HG02840 (cell line): ENCODE results near the gene WDR55.
A peak's percentile ranks its signal among the peaks of the same experiment; 100 is the strongest.
"Not testable (repeated sequence)": the region's sequence is repeated elsewhere in the genome, so short reads cannot be mapped to it uniquely, and the experiment has no call there.

Experiments
- ATAC-seq: cut with Tn5 transposase; IDR thresholded peaks from one replicate; pipeline ENCODE4 v1.9.1; 2021; ENCODE audit warnings: mild to moderate bottlenecking, moderate library complexity, moderate number of reproducible peaks; ENCODE audit not compliant: unreplicated experiment, low FRiP score

Gene WDR55

DNA sequence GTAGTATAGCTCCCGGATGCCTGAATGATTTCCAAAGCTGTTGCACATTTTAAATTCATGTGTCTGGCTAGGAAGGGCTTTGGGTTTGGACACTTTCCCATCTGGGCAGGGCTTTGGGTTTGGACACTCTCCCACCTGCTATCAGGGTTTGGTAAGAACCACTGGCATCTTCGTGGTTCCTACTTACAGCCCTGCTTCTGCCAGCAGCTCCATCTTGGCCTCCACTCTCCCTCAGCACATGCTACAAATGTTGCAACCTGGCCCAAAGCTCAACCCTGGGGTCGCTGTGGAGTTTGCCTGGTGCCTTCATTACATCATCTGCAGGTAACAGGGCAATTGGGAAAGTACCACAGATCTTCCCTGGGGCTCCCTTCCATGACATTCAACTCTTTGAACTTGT is 22.0 kb upstream of the WDR55 start:
- ATAC-seq = no peak

DNA sequence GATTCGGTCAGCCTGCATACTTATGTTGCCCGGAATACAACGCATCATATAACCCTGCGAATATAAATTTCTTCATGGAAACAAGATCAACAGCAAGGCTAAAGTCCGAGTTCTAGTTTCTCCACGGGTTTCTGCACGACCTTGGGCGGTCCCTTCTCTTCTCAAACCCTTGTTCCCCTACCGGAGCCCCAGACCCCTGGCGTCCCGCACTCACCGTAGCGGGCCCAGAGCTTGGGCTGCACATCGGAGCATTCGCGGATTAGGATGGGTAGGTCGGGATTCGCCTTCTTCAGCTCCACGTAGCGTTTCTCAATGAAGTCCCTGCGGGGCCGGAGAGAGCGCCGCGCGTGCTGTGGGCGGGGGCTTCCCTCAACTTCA is 17.7 kb upstream of the WDR55 start:
- no peak for ATAC-seq

DNA sequence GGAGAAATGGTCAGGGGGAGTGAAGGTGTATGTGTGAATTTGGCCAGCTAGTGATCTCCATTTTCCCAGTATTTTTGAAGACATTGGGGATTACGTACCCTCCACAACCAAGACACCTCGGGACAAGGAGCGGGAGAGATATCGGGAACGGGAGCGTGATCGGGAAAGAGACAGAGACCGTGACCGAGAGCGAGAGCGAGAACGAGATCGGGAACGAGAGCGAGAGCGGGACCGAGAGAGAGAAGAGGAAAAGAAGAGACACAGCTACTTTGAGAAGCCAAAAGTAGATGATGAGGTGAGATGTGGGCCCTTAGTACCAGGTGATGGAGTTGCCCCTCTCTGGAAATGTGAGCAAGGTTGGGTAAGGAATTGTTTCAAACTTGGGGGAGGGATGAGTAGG is 5.8 kb upstream of the WDR55 start:
- no peak for ATAC-seq

DNA sequence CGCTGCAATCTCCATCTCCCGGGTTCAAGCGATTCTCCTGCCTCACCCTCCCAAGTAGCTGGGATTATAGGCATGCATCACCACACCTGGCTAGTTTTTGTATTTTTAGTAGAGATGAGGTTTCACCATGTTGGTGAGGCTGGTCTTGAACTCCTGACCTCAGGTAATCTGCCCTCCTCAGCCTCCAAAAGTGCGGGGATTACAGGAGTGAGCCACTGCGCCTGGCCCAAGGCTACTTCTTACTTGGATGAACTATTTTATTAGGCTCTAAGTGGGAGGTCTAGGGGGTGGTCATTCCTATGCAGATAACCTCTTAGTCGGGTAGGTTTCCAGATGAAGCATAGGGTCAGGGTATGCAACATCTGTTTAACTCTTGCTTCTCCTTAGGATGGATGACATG is 4.3 kb upstream of the WDR55 start:
- ATAC-seq = not testable (repeated sequence)

DNA sequence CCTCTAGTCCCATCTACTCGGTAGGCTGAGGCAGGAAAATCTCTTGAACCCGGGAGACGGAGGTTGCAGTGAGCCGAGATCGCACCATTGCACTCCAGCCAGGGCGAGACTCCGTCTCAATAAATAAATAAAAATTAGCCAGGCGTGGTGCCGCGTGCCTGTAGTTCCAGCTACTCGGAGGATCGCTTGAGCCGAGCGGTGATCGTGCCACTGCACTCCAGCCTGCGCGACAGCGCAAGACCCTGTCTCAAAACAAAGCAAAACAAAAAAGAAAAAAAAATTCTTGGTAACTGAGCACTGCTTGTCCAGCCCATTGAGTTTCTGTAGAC is 710 bp upstream of the WDR55 start:
- no peak for ATAC-seq

DNA sequence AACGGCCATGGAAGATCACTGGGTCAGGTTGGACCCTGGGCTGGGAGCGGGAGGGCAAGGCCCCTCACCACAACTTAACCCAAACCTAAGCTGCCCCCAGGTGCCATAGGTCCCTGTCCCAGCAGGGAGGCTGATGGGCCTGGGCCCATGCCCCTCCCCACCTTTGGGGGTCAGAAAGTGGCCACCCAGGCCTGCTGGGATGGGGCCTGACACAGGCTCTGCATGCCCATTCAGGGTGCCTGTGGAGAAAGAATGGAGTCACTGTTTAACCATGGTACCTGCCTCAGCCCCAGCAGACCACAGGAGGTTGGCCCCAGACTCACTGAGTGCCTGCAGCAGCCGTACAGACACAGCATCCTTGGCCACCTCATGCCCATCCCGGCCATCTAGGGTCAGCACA is 6.3 kb downstream of the WDR55 start:
- ATAC-seq = not testable (repeated sequence)

DNA sequence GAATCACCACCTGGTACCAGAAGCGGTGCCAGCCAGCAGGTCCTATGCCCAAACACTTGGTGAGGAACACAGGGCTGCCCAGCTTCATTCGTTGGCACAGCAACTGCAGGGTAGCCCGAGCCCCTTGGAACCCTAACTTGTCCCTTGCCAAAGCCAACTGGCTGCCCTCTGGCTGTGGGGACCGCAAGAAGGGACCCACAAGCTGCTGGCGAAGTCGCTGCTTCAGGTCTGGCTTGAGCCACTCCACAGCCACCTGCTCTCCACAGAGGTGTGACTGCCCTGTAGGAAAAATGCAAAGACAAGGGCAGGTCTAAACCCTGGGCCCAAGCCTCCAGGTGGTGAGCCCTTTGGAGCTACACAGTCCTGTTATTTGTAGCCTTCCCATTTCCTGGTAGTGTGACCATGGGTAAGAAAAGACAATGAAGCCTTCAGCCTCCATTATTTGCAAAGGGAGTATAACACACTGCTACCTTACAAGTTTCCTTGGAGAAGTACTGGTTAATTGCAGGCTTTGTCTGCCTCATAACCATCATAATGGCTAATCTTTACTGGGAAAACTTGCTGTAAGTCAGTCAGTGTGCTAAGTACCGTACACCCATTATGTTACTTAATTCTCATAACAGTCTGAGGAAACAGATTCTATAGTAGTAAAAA is 6.9 kb downstream of the WDR55 start:
- ATAC-seq = no peak

DNA sequence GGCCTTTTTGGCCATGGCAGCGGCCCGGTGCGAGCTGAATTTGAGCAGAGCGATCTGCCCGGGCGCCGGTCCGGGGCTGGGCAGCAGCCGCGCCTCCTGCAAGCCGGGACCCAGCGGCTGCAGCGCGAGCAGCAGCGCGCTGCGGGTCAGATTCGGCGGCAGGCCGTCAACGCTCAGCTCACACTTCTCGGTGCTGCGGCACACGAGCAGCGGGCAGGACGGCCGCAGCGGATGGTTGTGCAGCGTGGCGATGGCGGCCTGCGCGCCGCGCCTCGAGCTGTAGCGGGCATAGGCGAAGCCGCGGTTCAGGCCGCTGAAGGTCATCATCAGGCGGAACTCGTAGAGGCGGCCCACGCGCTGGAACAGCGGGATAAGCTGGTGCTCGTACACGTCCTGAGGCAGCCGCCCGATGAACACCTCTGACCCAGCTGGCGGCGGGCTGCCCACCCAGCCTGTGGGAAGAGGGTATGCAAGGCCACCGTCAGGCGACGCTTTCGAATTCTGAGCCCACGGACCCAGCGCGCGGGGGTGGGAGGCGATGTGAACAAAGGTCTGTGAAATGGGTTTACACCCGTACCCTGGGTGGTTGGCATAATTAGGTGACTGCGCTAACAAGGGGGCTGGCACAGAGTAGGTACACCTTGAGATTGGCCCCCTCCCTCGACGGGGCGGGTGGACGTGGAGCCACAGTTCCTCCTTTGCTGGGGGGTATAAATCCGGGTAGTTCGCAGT is 7.9 kb downstream of the WDR55 start:
- ATAC-seq = no peak

DNA sequence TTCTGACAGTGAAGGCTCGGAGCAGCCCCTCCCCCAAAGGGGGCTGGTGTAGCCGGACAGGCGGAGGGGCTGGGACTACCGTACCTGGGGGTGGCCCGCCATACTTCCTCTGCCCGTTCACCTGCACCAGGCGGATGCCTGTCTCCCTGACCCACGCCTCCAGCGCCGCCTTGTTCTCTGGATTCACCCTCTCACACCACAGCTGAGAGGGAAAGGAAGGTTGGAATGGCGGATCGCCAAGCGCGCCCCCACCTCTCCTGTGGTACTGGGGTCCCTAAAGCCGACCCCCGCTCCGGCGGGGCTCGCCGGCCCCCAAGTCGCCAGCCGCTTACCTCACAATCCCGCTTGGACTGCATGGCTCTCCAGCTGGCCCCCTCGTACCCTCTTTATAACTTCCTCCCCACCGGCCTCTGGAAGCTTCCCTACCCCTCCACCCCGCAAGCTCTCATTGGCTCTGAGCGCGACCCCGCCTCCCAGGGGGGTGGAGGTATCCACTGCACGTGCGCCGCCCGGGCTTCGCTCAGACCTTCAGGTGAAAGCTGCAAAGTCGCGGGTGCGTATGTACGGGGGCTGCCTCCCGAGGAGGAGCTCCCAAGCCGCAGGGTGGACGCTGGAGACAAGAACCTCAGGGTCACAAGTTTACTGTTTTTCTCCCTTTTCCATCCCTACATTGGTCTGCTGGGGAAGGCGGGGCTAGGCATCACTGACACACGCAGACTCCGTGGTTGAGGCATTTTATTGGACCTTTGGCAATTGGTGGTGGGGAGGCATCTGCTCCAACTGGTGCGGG is 8.7 kb downstream of the WDR55 start, which contains the start of gene DND1:
TSS of gene DND1 (minus strand) at position 390 of the 790 bp plus-strand sequence. CDS start at position 356, 34 bp downstream.
- no peak for ATAC-seq

DNA sequence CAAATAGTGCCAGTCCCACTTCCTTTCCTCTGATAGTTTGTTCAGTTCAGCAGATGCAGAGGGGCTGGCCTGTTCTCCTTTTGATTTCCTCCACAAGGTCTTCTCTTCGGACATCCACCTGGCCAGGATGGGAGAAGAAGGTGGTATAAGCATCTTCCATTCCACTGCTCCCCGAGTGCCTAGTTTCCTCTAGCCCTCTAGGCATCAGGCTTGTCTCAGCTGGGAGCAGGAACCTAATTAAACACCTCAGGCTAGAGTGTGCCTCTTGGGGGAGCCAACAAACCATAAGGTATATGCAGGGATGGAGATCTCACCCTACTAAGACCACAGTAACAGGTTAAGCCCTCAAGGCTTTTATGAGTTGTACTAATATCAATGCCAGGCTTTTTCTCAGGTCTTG is 9.5 kb downstream of the WDR55 start:
- no peak for ATAC-seq

DNA sequence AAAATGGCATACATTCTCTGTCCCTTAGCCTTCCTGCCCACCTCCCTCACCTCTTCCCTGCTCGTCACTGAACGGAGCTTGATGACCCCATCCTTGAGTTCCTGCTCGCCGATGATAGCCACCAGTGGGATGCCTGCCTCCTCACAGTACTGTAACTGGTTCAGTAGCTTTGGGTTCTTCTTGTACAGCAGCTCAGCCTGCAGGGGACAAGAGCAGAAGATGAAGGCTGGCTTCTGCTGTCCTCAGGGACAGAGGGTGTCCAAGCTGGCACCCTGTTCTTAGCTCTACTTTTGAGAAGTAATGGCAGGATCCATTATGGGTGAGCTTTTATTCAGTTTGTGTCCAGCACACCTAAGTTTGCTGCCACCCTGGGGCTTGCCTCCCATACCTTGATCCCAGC is 9.9 kb downstream of the WDR55 start:
- ATAC-seq = no peak

DNA sequence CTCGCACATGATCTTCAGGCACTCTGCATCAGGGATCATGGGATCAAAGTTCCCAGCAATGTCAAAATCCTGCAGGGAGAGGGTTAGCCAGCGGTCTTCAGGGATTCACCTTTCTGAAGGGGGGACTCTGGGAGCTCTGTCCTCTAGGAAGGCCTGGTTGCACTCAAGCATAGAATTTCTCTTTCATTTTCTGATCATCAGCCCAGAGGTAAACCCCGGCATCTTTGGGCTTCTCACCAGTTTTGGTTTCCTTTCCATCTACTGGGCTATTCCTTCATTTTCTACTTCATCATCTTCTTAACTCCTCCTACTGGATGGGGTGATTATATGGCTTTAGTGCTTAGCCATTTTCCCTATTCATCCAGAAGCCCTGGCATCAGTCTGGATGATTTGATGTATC is 13.2 kb downstream of the WDR55 start:
- no peak for ATAC-seq

DNA sequence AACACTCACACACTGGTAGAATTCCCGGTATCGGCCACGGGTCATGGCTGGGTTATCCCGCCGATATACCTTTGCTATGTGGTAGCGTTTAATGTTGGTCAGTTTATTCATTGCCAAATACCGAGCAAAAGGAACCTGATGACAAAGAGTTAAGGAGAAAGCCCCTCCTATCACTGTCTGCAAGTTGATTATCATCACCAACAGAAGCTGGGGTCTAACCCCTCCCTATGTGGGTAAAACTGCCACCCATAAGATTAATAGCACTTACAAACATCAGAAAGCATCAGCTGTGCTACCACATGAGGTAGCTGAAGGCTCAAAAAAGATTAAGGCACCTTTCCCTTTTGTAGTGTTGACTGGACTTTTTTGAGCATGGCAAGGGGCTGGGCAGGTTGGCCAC is 14.3 kb downstream of the WDR55 start:
- no peak for ATAC-seq

DNA sequence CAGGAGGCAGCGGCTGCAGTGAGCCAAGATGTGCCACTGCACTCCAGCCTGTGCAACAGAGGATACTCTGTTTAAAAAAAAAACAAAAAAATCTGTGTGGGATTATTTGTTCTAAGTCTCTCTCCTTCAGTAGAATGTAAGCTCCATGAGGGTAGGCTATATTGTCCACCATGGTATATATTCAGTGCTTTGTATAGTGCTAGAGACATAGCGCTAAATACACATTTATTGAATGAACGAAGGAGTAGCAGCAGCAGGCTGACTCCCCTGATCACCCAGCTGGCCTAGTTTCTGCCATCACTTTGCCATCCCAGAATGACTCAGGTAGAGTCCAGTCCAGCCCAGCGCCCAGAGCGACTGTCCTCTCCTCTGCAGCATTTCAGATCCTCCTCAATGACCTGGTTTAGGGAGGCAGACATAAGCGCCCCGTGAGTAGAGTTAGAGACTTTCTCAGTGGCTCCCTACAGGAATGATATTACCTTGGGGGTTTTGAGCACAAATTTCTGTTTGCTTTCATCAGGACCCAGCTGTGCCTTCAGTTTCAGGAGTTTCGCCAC is 25.8 kb downstream of the WDR55 start:
- ATAC-seq = no peak

DNA sequence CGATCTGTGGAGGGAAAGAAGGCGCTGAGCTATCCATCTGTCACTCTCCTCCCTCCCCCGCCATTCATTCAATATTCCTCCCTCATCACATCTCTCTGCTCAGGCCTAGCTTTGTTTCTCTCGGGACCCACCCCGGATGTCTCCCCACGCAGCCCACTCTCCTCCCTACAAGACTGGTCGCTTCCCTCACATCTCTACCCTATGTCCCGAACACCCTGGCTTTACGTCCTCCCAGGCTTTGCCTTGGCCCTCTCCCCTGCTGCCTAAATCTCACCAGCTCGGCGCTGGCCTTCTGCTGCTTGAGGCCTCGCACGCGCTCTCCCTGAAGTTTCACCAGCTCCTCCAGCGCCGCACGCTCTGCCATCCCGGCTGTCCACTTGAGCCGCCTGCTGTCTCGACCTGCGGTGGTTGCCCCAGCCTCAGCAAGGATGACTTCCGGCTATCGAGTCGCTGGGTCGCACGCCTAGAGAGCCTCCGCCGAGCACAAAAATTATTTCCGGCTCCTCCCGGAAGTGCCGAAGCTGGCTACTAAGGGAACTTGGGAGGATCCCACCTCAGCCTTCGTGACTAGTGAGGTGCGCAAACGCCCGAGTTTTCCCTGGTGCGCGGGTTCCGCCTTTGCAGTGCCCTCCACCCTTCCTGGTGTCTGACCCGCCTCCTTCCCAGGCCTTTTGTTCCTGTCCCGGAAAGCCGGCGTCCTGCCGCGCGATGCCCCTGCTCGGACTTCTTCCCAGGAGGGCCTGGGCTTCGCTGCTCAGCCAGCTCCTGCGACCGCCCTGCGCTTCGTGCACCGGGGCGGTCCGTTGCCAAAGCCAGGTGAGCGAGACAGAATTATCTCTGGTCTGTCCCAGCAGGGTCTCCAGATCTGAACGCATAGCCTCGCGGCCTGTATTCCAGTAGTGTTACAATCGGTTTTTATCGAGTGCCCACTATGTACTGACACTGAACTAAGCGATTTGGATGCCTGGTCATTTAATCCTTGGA is 26.5 kb downstream of the WDR55 start, which contains the start of the genes HARS1 and HARS2:
TSS of gene HARS1 (minus strand) at position 430 of the 984 bp plus-strand sequence. CDS start at position 364, 66 bp downstream.
TSS of gene HARS2 (plus strand) at position 515 of the 984 bp plus-strand sequence. CDS start at position 709, 194 bp downstream.
- ATAC-seq = peak; percentile 98

DNA sequence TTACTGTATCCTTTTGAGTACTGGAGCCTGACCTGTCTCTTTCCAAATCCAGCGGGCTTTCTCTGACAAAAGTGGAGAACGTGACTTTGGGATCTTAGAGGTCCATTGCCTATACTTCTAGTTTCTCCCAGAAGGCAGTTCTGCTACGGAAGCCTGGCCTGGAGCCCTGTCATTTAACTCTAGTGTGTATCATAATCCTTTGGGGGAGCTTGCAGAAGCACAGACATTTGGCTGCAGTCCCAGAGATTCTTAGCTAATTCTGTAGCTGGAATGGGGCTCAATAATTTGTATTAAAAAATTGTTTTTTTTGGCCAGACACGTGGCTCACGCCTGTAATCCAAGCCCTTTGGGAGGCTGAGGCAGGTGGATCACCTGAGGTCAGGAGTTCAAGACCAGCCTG is 29.6 kb downstream of the WDR55 start:
- no peak for ATAC-seq

DNA sequence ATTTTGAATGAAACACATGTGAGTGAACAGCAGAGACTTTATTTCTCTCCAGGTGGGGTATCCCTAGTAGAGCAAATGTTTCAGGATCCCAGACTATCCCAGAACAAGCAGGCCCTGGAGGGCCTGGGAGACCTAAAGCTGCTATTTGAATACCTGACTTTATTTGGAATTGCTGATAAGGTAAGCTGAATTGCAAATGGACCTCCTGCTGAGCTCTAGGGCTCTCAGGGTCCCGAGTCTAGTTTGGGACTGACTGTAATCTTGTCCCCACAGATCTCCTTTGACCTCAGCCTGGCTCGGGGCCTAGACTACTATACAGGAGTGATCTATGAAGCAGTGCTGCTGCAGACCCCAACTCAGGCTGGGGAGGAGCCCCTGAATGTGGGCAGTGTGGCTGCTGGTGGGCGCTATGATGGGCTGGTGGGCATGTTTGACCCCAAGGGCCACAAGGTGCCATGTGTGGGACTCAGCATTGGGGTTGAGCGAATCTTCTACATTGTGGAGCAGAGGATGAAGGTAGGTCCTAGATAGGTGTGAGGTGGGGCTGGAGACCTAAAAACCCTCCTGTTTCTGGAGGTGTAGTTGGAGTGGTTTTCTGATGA is 32.3 kb downstream of the WDR55 start:
- no peak for ATAC-seq

DNA sequence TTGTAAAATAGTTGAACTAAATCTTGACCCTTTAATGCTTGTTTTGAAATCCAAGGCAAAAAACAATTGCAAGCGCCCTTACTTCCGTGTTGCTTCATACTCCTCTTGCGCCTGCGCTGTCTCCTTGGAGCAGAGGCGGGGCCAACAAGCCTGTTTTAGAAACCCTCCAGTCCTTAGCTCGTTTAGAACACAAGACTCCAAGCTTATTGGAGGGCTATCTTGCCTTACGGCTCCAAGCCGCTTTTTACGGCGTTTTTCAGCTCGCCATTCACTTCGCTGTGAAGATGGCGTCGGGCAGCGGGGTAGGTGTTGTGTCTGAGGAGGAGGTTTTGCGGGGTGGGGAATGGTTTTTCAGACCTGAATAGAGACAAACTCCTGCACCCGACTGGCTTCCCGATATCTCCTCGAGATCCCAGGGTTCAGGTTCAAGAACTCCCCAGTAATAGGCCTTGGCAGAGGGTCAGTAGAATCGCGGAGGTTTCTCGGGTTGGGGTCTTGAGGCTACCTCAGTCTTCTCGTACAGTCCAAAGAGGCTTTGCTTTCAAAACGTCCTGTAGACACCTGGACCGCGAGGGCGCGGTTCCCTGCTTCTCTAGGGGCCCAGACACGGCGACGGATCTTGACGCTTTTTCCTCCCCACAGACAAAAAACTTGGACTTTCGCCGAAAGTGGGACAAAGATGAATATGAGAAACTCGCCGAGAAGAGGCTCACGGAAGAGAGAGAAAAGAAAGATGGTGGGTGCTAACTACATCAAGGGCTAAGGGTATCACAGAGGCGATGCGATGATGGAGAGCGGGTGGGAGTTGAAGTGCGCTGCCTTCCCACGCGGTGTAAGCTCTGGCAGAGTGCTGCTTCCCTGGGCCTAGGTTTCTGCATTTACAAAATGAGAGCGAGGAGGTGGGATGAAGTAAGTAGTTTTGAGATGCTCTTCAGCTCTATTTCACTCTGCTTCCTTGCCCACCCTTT is 35.8 kb downstream of the WDR55 start, which contains the start of gene ZMAT2:
TSS of gene ZMAT2 (plus strand) at position 271 of the 968 bp plus-strand sequence. CDS start at position 285, 14 bp downstream.
- ATAC-seq = peak; percentile 93
